Glomerular visceral epithelial cell (primary cell): Measurements from ENCODE around the gene CHST2.

Experiments
- DNase-seq: peaks from one replicate; pipeline ENCODE4 v3.0.0-alpha.2; 2016; ENCODE audit errors: extremely low spot score

Gene CHST2

DNA sequence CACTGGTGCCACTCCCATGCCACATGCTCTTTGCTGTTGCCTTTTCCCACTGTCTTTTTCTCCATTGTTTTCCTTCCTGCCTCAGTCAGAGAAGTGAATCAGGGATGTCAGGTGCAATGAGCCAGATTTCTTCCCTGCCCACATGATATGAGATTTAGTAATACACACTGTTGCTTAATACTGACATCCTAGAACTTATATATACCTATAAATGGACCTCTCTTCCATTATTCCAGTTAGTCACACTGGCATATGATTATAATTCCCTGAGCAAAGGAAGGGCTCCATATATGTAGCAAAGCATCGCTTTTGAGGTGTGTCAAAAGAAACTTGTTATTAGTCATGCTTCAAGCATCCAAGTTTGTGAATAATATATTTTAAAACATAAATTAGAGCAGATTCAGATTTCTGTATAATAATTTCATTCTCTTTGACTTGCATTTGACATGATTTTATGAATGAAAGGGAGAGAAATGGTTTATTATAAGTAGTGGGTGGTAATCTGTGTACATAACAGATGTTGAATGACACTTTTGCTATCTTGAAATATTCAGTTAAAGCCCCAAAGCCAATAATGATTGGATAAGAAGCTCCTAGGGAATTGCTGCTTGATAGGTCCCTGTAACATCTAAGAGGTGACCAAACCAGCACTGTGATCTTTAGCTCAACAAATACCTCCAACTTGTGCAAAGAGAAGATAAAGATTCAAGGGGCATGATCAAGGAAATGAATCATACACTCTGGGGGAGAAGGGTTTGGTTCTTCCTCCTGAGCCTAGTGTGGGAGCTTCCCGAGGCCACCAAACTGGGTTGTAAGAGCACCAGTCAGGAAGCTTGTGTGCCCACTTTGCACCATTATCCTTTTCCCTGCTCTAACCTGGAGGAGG, 48.6 kb downstream of the CHST2 start:
- DNase-seq, result no peak

DNA sequence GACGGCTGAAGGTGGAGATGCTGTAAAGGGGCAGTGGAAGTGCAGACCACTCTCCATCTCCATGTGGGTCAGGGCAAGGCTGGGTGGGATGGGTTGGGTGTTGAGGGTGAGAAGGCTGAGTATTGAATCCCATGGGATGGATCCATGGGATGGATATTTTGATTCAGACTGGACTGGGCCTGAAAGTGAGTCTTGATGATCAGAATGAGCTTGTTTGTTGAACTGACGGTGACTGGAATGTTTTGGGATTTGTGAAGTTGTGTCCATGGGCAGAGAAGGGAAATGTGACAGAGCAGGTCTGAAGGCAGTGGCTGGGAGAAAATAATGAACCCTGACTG, 49.3 kb downstream of the CHST2 start:
- no peak for DNase-seq

DNA sequence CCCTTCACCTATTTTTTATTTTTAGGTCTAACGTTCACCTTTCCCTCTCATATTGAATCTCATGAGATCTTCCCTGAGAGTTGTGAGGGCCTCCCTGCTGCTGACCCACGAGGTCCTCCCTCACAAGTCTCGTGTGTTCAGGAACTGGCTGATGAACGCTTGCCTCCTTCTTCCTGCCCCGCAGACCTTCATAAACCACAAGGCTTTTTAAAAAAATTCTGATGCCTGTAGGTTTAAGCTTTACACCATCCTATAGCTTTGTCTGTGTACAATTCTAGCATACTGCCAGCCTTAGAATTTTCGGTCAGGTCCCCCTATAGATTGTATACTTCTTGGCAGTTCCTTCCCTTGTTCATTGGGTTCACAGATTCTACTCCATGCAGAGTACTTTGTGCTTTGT, 50.5 kb downstream of the CHST2 start:
- no peak for DNase-seq

DNA sequence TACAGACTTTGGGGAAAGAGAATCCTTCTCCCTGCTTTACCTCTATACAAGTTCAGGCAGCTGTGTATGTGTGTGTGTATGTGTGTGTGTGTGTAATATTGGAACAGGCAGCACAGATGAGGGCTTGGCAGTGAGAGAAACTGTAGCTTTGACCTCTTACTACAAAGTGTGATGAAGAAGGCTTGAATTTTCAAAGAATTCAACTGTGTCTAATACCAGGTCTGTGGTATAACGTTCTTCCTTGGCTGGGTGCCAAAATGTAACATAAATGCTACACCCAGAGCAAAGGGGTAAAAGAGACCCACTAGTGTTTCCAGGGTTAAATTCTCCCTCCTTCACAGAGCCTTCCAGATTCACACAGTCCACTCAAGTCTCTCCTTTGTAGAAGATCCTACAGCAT, 51.1 kb downstream of the CHST2 start:
- DNase-seq, result no peak

DNA sequence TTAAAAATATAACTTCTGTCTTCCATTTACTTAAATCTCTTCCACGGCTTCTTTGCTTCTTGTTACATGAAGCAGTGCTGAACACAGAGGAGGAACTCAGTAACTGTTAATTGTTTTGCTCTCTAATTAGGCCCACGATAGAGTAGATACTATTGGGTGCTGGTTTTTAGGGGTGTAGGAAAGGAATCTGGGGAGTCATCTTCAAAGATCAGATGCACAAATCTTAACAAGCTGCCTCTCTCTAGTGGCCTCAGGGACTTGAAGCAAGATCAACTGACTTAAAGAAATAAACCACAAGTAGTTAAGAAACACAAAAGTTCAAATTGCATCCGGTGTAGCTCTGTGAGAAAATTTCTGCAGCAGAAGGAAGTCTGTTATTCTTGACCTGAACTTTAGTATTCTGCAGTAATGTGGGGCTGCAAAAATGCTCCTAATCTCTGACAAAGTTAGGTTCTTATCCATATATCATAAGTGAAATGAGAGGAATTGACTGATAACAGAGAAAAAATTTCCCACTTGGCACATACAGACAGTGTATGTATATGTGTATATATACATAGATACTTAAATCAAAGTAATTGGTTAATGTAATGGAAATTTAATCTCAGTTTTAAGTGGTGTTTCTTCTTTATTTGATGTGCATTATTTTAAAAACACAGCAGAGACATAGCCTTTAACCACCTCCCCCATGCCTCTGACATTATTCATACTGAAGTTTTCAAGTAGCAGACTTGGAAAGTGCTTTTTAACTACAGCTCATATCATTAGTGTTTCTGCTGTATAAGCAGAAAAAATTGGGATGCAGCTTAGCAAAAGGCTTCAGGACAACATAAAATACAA, 51.8 kb downstream of the CHST2 start:
- no peak for DNase-seq

DNA sequence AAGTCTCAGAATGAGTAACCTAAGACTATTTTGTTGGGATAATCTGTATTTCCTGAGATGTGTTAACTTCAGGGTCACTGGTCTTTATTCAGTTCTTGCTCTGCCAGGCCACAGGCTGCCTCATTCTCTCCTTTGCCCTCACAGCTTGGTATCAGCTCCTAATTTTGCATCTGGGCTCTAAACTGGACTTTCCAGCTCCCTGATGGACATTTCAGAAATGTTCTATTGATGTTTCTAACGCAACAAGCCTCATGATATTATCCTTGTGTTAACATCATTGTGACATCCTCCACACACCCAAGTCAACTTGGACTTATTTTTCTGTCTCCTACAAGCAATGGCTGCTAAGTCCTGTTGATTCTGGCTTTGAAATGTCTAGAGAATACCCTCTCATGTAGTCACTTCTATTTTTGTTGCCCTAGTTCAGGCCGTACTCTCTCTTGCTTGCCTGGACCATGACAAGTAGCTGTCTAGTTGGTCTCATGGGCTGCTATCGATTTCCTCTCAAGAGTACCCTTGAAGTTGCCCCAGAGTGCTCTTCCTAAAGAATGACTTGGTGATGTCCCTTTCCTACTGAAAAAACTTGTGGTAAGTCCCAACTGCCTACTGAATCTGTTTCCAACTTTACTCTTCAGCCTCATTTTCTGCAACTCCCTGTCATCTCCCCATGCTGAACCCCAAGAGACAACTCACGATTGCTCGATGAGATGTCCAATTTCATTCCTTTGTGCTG, 52.7 kb downstream of the CHST2 start:
- DNase-seq, result no peak

DNA sequence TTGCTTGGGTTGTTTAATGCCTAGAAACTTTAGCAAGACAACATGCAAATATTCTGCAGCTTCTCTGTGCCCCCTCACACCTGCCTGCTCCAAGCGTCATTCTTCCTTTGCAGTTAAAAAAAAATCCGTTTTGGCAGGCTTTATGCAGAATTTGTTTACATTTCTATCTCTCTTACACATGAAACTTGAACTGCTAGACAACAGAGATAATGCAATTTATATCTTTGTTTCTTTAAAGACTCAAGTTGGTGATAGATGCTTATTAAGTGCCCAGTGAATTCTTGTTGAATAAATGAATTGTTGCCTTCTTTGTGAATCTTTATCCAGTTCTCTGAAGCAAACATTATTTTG, 53.2 kb downstream of the CHST2 start:
- DNase-seq, result no peak

DNA sequence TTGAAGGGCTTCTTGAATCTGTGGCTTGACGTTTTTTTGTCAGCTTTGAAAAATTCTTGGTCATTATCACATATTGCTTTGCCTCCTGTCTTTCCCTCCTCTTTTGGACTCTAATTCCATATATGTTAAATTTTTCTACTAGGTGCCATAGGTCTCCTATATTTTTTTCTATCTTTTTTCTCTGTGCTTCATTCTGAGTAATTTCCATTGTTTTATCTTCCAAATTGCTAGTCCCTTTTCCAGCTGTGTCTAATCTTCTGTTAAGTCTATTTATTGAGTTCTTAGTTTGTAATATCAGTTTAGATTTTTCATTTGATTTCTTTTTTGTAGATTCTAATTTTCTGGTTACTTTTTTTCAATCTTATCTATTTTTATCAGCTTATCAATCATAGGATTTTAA, 53.7 kb downstream of the CHST2 start:
- no peak for DNase-seq
